ENCODE data around the gene TNC.
A peak's percentile ranks its signal among the peaks of the same experiment; 100 is the strongest.
"Not testable (repeated sequence)": the region's sequence is repeated elsewhere in the genome, so short reads cannot be mapped to it uniquely, and the experiment has no call there.

TNC gene

DNA sequence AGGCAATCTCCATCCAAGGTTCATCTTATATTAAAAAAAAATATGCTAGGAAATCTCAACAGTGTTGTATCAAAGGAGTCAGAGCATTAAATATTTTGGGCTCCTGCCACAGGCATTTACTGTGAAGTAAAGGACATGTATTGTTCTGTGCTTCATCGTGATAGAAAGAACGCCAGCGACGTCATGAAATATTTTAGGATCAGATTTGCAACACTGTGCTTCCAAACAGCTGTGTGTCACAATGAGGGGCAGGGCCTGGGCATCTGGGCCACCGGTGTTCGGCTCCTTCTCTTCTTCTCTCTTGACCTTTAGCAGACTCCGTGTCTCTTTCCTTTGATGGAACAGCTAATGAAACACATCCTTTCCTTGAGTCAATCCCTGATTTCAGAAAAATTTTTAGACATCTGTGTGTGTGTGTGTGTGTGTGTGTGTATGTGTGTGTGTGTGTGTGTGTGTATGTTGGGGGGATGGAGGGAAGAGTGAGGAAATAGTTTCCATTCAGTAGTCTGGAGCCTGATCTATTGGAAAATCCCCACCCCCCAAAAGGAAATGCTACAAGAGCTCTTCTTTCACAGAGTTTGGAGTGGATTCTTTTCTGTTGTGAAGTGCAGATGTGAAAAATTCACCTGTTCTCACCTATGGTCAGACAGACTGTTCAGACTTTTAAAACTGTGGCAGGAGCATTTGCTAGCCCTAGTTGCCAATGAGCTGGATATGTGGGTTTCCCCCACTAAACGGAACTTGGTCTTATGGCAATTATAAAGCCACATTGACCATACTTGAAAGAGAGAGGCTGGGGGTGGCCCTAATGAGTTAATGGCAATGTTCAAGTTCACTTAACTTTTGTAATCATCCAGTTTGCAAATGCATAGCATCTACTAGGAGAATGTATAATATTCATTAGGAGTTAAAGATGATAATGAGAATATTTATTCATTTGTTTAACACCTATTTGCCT is 18.1 kb upstream of the TNC start:
- 96 to 98% methylated on average over 7 of the region's 8 CpGs for WGBS, 2 experiments (ENCODE audit: insufficient coverage in 2 of 2)

DNA sequence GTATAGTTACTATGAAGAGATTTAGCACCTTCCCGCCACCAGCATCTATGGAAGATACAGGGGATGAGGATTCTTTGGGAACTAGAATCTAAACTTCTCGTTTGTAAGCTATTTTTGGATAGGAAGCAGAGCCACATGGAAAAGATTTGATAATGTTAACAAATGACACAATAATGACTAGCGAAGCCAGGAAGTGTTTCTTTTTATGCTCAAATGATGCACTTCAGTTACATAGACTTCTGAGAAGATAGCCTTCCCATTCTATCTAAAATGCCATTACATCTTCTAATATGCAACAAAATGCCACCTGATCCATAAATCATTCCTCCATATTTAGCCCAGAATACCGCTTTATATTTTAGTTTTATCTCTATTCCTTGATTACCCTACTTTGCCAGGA is 17.0 kb upstream of the TNC start:
- H3K27ac ChIP-seq (ENCODE audit: low read depth, low read length, severe bottlenecking), result no peak overlapping the region

More for the DNA sequence above, 18.1 kb upstream of the TNC start:
- no peaks in the 10 kb centered on the region for H3K36me3 ChIP-seq (ENCODE audit: control insufficient read depth, insufficient read depth, low read length)
- no peak overlapping the region for H3K4me3 ChIP-seq (ENCODE audit: extremely low read depth, insufficient read depth, low read length, poor library complexity, severe bottlenecking)
- H3K9me3 ChIP-seq (ENCODE audit: control insufficient read depth, low read length), result no peaks in the 10 kb centered on the region
- no peaks in the 10 kb centered on the region for H3K4me1 ChIP-seq (ENCODE audit: control insufficient read depth, insufficient read depth, low read length, poor library complexity, severe bottlenecking)
- H3K27ac ChIP-seq (ENCODE audit: low read depth, low read length, severe bottlenecking), result no peak overlapping the region

DNA sequence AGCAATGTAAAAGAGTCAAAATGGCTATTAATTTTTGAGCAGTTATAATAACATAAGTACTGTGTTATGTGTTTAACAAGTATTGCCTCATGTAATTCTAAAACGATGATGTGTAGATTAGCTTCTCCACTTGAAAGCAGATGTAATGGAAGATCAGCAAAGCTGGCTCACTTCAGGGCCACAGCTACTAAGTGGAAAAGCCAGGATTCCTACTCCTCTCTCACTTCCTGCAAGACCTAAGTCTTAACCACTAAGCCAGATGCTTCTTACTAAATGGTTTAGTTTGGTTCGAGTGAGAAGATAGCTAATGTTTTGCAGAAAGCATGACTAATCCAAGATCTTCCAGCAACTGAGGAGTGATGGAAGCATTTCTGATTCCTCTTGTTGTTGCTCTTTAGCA is 15.7 kb upstream of the TNC start:
- Histone ChIP-seq H3K4me1 (ENCODE audit: control insufficient read depth, insufficient read depth, low read length, poor library complexity, severe bottlenecking) (no peaks in the 10 kb centered on the region), H3K4me3 (ENCODE audit: extremely low read depth, insufficient read depth, low read length, poor library complexity, severe bottlenecking) (no peak overlapping the region), H3K36me3 (ENCODE audit: control insufficient read depth, insufficient read depth, low read length) (no peaks in the 10 kb centered on the region), H3K9me3 (ENCODE audit: control insufficient read depth, low read length) (no peaks in the 10 kb centered on the region), H3K27ac (ENCODE audit: low read depth, low read length, severe bottlenecking) (no peak overlapping the region)
- WGBS, 2 experiments (ENCODE audit: insufficient coverage in 2 of 2), result 100% methylated on average over 1 of the region's 2 CpGs; no CpG with 5 or more reads in 1 of the 2 experiments

More for the DNA sequence above, 17.0 kb upstream of the TNC start:
- Histone ChIP-seq H3K4me1 (ENCODE audit: control insufficient read depth, insufficient read depth, low read length, poor library complexity, severe bottlenecking) (no peaks in the 10 kb centered on the region), H3K4me3 (ENCODE audit: extremely low read depth, insufficient read depth, low read length, poor library complexity, severe bottlenecking) (no peak overlapping the region), H3K9me3 (ENCODE audit: control insufficient read depth, low read length) (no peaks in the 10 kb centered on the region), H3K36me3 (ENCODE audit: control insufficient read depth, insufficient read depth, low read length) (no peaks in the 10 kb centered on the region)
- WGBS, 2 experiments (ENCODE audit: insufficient coverage in 2 of 2), result 83 to 95% methylated on average over 2 to 3 of the region's 4 CpGs

DNA sequence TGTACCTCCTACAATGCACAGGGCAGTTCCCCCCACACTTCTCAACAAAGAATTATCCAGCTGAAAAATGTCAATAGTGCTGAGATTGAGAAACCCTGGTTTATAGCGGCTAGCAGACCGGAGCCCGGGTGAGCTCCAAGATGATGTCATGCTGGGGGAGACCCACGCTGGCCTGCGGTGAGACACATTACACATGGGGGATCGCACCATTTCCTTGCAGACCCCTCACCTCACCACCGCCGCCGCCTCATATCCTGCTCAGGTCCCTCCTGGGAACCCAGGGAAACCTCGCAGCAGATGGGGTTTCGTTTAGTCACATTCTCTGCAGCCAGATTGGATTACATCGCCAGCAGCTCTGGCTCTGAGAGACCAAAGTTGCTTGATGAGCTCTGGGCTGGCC is 14.7 kb upstream of the TNC start:
- WGBS, 2 experiments (ENCODE audit: insufficient coverage in 2 of 2), result 95% methylated on average over 6 to 10 of the region's 12 CpGs
- H3K9me3 ChIP-seq (ENCODE audit: control insufficient read depth, low read length), result no peaks in the 10 kb centered on the region
- H3K4me1 ChIP-seq (ENCODE audit: control insufficient read depth, insufficient read depth, low read length, poor library complexity, severe bottlenecking), result no peaks in the 10 kb centered on the region
- H3K36me3 ChIP-seq (ENCODE audit: control insufficient read depth, insufficient read depth, low read length), result no peaks in the 10 kb centered on the region
- no peak overlapping the region for H3K4me3 ChIP-seq (ENCODE audit: extremely low read depth, insufficient read depth, low read length, poor library complexity, severe bottlenecking)
- no peak overlapping the region for H3K27ac ChIP-seq (ENCODE audit: low read depth, low read length, severe bottlenecking)

DNA sequence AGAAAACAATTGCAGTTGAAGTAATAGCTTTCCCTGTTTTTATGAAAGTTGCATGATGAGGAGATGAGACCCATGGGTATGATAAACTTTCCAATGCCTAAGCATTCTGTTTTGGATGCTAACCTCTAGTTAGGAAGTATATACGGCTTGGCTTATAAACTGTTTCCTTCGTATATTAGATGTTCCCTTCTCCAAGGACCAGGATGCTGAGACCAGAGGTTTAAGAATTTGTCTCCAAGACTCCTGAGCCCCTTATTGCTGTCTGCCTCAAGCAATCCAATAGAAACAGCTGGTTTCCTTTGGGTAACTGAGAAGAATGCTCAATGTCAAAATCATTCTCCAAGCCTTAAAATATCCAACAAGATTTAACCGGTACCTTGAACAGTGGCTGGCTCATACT is 12.2 kb upstream of the TNC start:
- Histone ChIP-seq H3K4me1 (ENCODE audit: control insufficient read depth, insufficient read depth, low read length, poor library complexity, severe bottlenecking) (peaks cover 10% of the 10 kb centered on the region), H3K4me3 (ENCODE audit: extremely low read depth, insufficient read depth, low read length, poor library complexity, severe bottlenecking) (no peak overlapping the region), H3K27ac (ENCODE audit: low read depth, low read length, severe bottlenecking) (no peak overlapping the region), H3K36me3 (ENCODE audit: control insufficient read depth, insufficient read depth, low read length) (no peaks in the 10 kb centered on the region), H3K9me3 (ENCODE audit: control insufficient read depth, low read length) (peaks cover 7% of the 10 kb centered on the region)
- 100% methylated on average over 2 of the region's 3 CpGs; no CpG with 5 or more reads in 1 of the 2 experiments for WGBS, 2 experiments (ENCODE audit: insufficient coverage in 2 of 2)

DNA sequence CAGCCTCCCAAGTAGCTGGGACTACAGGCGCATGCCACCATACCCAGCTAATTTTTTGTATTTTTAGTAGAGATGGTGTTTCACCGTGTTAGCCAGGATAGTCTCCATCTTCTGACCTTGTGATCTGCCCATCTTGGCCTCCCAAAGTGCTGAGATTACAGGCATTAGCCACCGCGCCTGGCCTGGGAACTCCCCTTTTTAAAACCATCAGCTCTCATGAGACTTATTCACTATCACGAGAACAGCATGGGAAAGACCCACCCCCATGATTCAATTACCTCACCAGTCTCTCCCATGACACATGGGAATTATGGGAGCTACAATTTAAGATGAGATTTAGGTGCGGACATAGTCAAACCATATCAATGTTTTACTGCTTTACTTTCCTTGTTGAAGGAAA is 10.8 kb upstream of the TNC start:
- WGBS, 2 experiments (ENCODE audit: insufficient coverage in 2 of 2), result 93 to 100% methylated on average over 2 to 3 of the region's 6 CpGs
- H3K4me3 ChIP-seq (ENCODE audit: extremely low read depth, insufficient read depth, low read length, poor library complexity, severe bottlenecking); H3K4me1 ChIP-seq (ENCODE audit: control insufficient read depth, insufficient read depth, low read length, poor library complexity, severe bottlenecking); H3K36me3 ChIP-seq (ENCODE audit: control insufficient read depth, insufficient read depth, low read length); H3K27ac ChIP-seq (ENCODE audit: low read depth, low read length, severe bottlenecking): not testable (repeated sequence)
- peaks cover 12% of the 10 kb centered on the region for H3K9me3 ChIP-seq (ENCODE audit: control insufficient read depth, low read length)

DNA sequence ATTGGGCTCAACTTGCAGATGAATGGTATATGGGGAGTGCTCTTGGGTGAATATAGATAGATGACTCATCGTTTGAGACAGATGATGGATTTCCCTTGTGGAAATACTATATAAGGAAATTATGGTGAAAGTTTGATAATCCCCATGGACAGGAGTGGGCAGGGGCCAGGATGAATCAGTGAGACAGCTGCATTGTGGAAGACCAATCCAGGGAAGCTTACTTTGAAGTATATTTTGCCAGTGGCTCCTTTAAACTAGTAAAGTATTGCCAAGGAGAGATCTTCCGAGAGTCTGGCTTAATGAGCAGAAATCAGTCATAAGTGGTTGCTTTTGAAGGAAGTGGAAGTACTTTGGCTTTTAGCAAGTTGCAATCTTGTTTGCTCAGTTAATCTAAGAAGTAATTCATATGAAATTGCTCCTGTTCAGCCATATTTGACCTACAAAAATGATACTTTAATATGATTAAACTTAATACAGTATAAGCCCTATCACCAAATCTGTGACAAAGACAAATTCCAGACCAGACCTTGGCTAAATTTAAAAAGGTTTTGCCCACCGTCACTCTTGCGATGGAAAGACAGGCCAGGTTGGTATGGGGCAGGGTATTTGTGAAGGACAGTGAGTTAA is 9.3 kb upstream of the TNC start:
- H3K27ac ChIP-seq (ENCODE audit: low read depth, low read length, severe bottlenecking), result no peak overlapping the region
- peaks cover 12% of the 10 kb centered on the region for H3K9me3 ChIP-seq (ENCODE audit: control insufficient read depth, low read length)
- WGBS, 2 experiments (ENCODE audit: insufficient coverage in 2 of 2), result 71 to 95% methylated on average over 1 to 4 of the region's 4 CpGs
- H3K4me3 ChIP-seq (ENCODE audit: extremely low read depth, insufficient read depth, low read length, poor library complexity, severe bottlenecking), result no peak overlapping the region
- peaks cover 10% of the 10 kb centered on the region for H3K4me1 ChIP-seq (ENCODE audit: control insufficient read depth, insufficient read depth, low read length, poor library complexity, severe bottlenecking)
- H3K36me3 ChIP-seq (ENCODE audit: control insufficient read depth, insufficient read depth, low read length), result no peaks in the 10 kb centered on the region

GRCh38 chr9:115126404-115126803 is 8.4 kb upstream of the TNC start:
- H3K4me3 ChIP-seq (ENCODE audit: extremely low read depth, insufficient read depth, low read length, poor library complexity, severe bottlenecking), result no peak overlapping the region
- WGBS, 2 experiments (ENCODE audit: insufficient coverage in 2 of 2), result 40 to 70% methylated on average over 1 to 2 of the region's 2 CpGs
- H3K36me3 ChIP-seq (ENCODE audit: control insufficient read depth, insufficient read depth, low read length), result no peaks in the 10 kb centered on the region
- H3K9me3 ChIP-seq (ENCODE audit: control insufficient read depth, low read length), result peaks cover 12% of the 10 kb centered on the region
- H3K4me1 ChIP-seq (ENCODE audit: control insufficient read depth, insufficient read depth, low read length, poor library complexity, severe bottlenecking), result peaks cover 10% of the 10 kb centered on the region
- peak overlapping the region; percentile 61 for H3K27ac ChIP-seq (ENCODE audit: low read depth, low read length, severe bottlenecking)

DNA sequence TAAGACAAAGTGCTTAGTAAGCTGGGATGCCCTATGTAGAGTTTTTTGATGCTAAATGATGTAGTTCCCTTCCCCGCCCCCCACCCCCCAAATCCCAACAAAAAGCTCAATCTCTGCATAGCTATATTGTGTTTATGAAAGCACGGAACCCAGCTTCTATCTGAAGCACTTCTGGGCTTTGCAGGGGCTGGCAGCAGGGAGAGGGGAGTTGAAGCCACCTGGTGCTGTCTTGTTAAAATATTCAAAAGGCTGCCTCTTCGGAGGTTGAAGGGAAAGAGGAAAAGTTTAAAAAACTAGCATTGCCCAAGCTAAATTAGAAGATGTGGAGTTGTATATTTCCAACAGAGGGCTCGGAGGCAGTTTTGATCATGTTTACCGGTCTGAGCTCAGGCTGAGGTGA is 5.0 kb upstream of the TNC start:
- Histone ChIP-seq H3K4me3 (ENCODE audit: extremely low read depth, insufficient read depth, low read length, poor library complexity, severe bottlenecking) (no peak overlapping the region), H3K4me1 (ENCODE audit: control insufficient read depth, insufficient read depth, low read length, poor library complexity, severe bottlenecking) (peaks cover 10% of the 10 kb centered on the region), H3K27ac (ENCODE audit: low read depth, low read length, severe bottlenecking) (no peak overlapping the region), H3K36me3 (ENCODE audit: control insufficient read depth, insufficient read depth, low read length) (no peaks in the 10 kb centered on the region), H3K9me3 (ENCODE audit: control insufficient read depth, low read length) (peaks cover 12% of the 10 kb centered on the region)
- WGBS, 2 experiments (ENCODE audit: insufficient coverage in 2 of 2), result 66 to 71% methylated on average over 2 to 3 of the region's 5 CpGs

GRCh38 chr9:115121181-115121580 is 3.2 kb upstream of the TNC start:
- no peak overlapping the region for H3K4me3 ChIP-seq (ENCODE audit: extremely low read depth, insufficient read depth, low read length, poor library complexity, severe bottlenecking)
- H3K36me3 ChIP-seq (ENCODE audit: control insufficient read depth, insufficient read depth, low read length), result no peaks in the 10 kb centered on the region
- peaks cover under 1% of the 10 kb centered on the region for H3K4me1 ChIP-seq (ENCODE audit: control insufficient read depth, insufficient read depth, low read length, poor library complexity, severe bottlenecking)
- H3K27ac ChIP-seq (ENCODE audit: low read depth, low read length, severe bottlenecking), result no peak overlapping the region
- peaks cover 12% of the 10 kb centered on the region for H3K9me3 ChIP-seq (ENCODE audit: control insufficient read depth, low read length)

DNA sequence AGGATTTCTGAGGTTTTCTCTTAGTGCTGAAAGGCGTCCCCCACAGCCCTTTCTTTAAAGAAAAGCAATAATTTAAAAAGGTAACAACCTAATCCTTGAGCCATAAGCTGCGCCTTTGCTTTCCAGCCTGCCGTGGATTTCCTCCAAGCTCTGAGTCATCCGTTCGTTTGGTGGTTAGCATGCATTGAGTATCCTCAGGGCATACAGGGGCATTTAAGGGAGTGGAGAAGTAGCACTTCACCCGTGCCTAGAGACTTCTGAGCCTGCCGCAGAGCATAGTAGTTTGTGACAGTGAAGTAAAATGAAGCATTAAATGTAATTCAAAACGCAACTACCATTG is 892 bp upstream of the TNC start:
- WGBS, 2 experiments (ENCODE audit: insufficient coverage in 2 of 2), result 0% methylated on average over 4 of the region's 8 CpGs
- no peaks in the 10 kb centered on the region for H3K9me3 ChIP-seq (ENCODE audit: control insufficient read depth, low read length)

More for the DNA sequence above, 892 bp upstream of the TNC start:
- Histone ChIP-seq H3K27ac (ENCODE audit: low read depth, low read length, severe bottlenecking) (peak overlapping the region; percentile 80), H3K36me3 (ENCODE audit: control insufficient read depth, insufficient read depth, low read length) (no peaks in the 10 kb centered on the region), H3K4me3 (ENCODE audit: extremely low read depth, insufficient read depth, low read length, poor library complexity, severe bottlenecking) (peak overlapping the region; percentile 42), H3K4me1 (ENCODE audit: control insufficient read depth, insufficient read depth, low read length, poor library complexity, severe bottlenecking) (peaks cover 18% of the 10 kb centered on the region)
